Stomach (tissue), 9 donors: ENCODE measurements around the gene DLG2. TPM values are rescaled to one million over a fixed set of nuclear protein-coding genes. Genes with fewer than 3 reads are reported as not detected.

Experiments used
- DNase-seq, 2 donors: peaks; one replicate each; pipeline versions ENCODE4 v3.0.0 to v3.0.0-alpha.2; 2013 to 2019
- H3K27ac ChIP-seq, 5 donors: fragments of 200-600 bp in 4 of 5; sonication (generic) in 4 of 5; one replicate each; pipeline ENCODE4 v1.5.1; 2013 to 2019; ENCODE audit warnings: mild to moderate bottlenecking in 1 of 5, moderate library complexity in 1 of 5
- H3K27me3 ChIP-seq, 3 donors: fragments of 200-600 bp; sonication (generic); one replicate each; pipeline ENCODE4 v1.5.1; 2017 to 2019; ENCODE audit warnings: mixed run types in 1 of 3
- H3K36me3 ChIP-seq, 4 donors: fragments of 200-600 bp; sonication (generic); 1 replicate in 3 of 4; 2 replicates in 1 of 4; pipeline ENCODE4 v1.5.1; 2016 to 2019
- H3K4me1 ChIP-seq, 4 donors: fragments of 200-600 bp; sonication (generic); one replicate each; pipeline ENCODE4 v1.5.1; 2016 to 2019
- H3K4me3 ChIP-seq, 4 donors: fragments of 200-600 bp; sonication (generic) in 3 of 4; one replicate each; pipeline ENCODE4 v1.5.1; 2016 to 2019; ENCODE audit warnings: mild to moderate bottlenecking in 1 of 4
- H3K9me3 ChIP-seq, 4 donors: fragments of 200-600 bp; sonication (generic); one replicate each; pipeline ENCODE4 v1.5.1; 2016 to 2019
- EP300 ChIP-seq: sonication (generic); formaldehyde crosslinking; IDR thresholded peaks from one replicate; pipeline ENCODE4 v1.6.1; 2017; ENCODE audit warnings: antibody characterized with exemption
- POLR2A ChIP-seq, 4 donors: fragments of 450-650 bp; IDR thresholded peaks; one replicate each; pipeline ENCODE4 v1.6.1; 2016; ENCODE audit warnings: antibody characterized with exemption in 4 of 4, control low read depth in 2 of 4, mild to moderate bottlenecking in 1 of 4, moderate library complexity in 1 of 4
- POLR2AphosphoS5 ChIP-seq, 3 donors: sonication (generic); formaldehyde crosslinking; IDR thresholded peaks; one replicate each; pipeline ENCODE4 v1.6.1; 2016; ENCODE audit warnings: antibody characterized with exemption in 3 of 3
- WGBS, 5 donors: extraction: QIAGEN DNeasy Blood & Tissue Kit in 3 of 5; methylation state at CpG; one replicate each; pipeline versions ENCODE4 v1.1.5 to v1.1.7; 2013 to 2018; 5-methylcytosine and 5-hydroxymethylcytosine counted together
- intact Hi-C: fragments of 100-400 bp; cut with DNase I; formaldehyde crosslinking; loops from one replicate; pipeline ENCODE4 v1.15.1; 2023; ENCODE audit warnings: low total_unique reads
- polyA plus RNA-seq, 3 donors: library from polyadenylated mRNA; stranded (reverse); fragments of 200-250 nt; gene quantifications; one replicate each; pipeline ENCODE4 v1.2.3, GENCODE V29; 2013
- total RNA-seq, 5 donors: library from RNA; depleted of rRNA; stranded (reverse); fragments of >200 nt; gene quantifications; one replicate each; pipeline versions ENCODE4 v1.1.0 to v1.2.3, GENCODE V29; 2014 to 2016
- TF ChIP-seq, protein P1 (sequence below), 7 experiments: fragments of 450-650 bp in 4 of 7; fragments of 200-600 bp in 3 of 7; sonication (generic) in 3 of 7; IDR thresholded peaks; one replicate each; pipeline ENCODE4 v1.5.1; 2016 to 2019; ENCODE audit warnings: antibody characterized with exemption in 7 of 7, control low read depth in 2 of 7, mild to moderate bottlenecking in 1 of 7
- donor health status: healthy with polysubstance abuse.
- donor health status: Bipolar disorder and iron deficiency.
- donor health status: healthy.

The DLG2 gene
- total and polyA plus RNA-seq, 8 donors: 1.3 to 19.1 (median 3.5) TPM

DNA sequence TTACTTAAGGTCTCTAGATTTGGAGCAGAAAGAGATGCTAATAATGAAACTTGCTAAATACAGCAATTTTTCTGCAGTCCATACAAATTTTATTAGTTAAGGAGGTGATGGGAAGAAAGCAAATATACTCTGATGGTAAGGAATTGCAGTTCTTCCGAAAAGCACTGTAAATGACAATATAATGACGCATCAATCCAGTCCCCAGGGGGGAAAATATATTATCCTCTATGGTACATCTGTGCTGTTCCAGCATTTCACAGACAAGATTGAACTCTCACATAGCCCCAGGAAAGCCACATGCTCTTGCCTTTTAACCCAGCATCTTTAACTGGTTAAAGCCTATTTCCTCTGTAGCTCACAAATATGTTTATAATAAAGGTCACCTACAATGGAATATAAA lies 1924.3 kb downstream of the DLG2 start:
- H3K27ac ChIP-seq: no peak overlapping the region

DNA sequence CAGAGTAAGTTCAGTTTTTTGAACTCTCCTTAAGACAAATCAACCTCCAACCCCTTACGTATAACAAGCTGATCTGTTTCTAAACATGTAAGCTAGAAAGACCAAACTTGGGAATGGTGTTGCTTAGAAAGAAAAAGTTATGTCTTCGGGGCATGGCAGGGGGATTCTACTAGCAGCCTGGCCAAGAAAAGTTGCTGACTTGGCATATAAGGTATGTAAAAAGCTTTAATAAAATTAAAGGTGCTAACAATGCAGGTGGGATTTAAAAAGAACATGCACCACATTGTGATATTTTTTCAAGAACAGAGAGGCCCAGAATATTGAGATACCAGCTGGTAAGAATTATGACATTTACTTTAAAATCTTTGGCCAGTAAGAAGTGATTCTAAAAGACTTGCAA lies 1929.6 kb downstream of the DLG2 start:
- 80 to 93% (median 85%) methylated on average over 2 of the region's 2 CpGs for WGBS, 5 donors
- H3K9me3 ChIP-seq: no peaks in the 10 kb centered on the region
- no peaks in the 10 kb centered on the region for H3K4me1 ChIP-seq
- no peak for DNase-seq
- intact Hi-C loops: no loop called here
- no peak overlapping the region for H3K27ac ChIP-seq
- TF ChIP-seq POLR2AphosphoS5 (IDR thresholded peaks at IDR 0.05) (no peak), POLR2A (IDR thresholded peaks at IDR 0.05) (no peak), EP300 (no peak)
- TF ChIP-seq, protein P1, sequence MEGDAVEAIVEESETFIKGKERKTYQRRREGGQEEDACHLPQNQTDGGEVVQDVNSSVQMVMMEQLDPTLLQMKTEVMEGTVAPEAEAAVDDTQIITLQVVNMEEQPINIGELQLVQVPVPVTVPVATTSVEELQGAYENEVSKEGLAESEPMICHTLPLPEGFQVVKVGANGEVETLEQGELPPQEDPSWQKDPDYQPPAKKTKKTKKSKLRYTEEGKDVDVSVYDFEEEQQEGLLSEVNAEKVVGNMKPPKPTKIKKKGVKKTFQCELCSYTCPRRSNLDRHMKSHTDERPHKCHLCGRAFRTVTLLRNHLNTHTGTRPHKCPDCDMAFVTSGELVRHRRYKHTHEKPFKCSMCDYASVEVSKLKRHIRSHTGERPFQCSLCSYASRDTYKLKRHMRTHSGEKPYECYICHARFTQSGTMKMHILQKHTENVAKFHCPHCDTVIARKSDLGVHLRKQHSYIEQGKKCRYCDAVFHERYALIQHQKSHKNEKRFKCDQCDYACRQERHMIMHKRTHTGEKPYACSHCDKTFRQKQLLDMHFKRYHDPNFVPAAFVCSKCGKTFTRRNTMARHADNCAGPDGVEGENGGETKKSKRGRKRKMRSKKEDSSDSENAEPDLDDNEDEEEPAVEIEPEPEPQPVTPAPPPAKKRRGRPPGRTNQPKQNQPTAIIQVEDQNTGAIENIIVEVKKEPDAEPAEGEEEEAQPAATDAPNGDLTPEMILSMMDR (IDR thresholded peaks at IDR 0.05): no peak
- H3K36me3 ChIP-seq: no peaks in the 10 kb centered on the region
- H3K4me3 ChIP-seq: no peak overlapping the region
- no peaks in the 10 kb centered on the region for H3K27me3 ChIP-seq

More for the DNA sequence above, 1924.3 kb downstream of the DLG2 start:
- Histone ChIP-seq H3K4me1 (no peaks in the 10 kb centered on the region), H3K27me3 (no peaks in the 10 kb centered on the region), H3K4me3 (no peak overlapping the region), H3K9me3 (no peaks in the 10 kb centered on the region), H3K36me3 (no peaks in the 10 kb centered on the region)
- intact Hi-C loops: no loop called here
- TF ChIP-seq POLR2AphosphoS5 (IDR thresholded peaks at IDR 0.05) (no peak), POLR2A (IDR thresholded peaks at IDR 0.05) (no peak)
- TF ChIP-seq, protein P1 (IDR thresholded peaks at IDR 0.05): no peak
- 87 to 96% (median 91%) methylated on average over 2 of the region's 2 CpGs for WGBS, 5 donors
- DNase-seq: no peak

DNA sequence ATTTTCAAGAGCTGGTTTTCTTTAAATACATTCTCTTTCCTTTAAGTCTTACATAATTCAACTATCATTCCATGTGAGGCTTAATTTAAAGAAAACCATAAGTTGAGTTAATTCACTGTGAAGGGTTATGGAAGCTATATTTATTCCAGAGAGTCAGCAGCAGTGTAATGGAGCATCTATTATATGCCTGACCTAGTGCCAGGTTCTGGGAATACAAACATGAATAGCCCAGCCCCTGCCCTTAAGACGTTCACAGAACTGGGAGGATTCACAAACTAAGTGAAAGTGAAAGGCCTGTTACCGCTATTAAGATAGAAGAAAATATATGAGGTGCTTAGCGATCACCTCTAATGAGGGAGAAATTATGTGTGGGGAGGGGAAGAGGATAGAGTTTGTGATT lies 1932.1 kb downstream of the DLG2 start:
- no peak for DNase-seq
- no peaks in the 10 kb centered on the region for H3K27me3 ChIP-seq
- 74 to 85% (median 77%) methylated on average over 3 of the region's 3 CpGs for WGBS, 5 donors

GRCh38 chr11:83694191-83694910 lies 1932.8 kb downstream of the DLG2 start:
- no peak overlapping the region for H3K4me3 ChIP-seq
- H3K36me3 ChIP-seq: no peaks in the 10 kb centered on the region
- intact Hi-C loops: no loop called here
- H3K27ac ChIP-seq: no peak overlapping the region
- 62 to 82% (median 78%) methylated on average over 9 to 10 of the region's 10 CpGs for WGBS, 5 donors
- TF ChIP-seq EP300 (no peak), POLR2AphosphoS5 (IDR thresholded peaks at IDR 0.05) (no peak), POLR2A (IDR thresholded peaks at IDR 0.05) (no peak)
- no peaks in the 10 kb centered on the region for H3K27me3 ChIP-seq
- no peak for DNase-seq
- peaks cover 0 to 12% (median 4%) of the 10 kb centered on the region in 4 donors for H3K4me1 ChIP-seq
- H3K9me3 ChIP-seq: no peaks in the 10 kb centered on the region

More for the DNA sequence above, 1932.1 kb downstream of the DLG2 start:
- Histone ChIP-seq H3K27ac (no peak overlapping the region), H3K4me1 (peaks cover 0 to 12% (median 4%) of the 10 kb centered on the region in 4 donors), H3K36me3 (no peaks in the 10 kb centered on the region), H3K9me3 (no peaks in the 10 kb centered on the region), H3K4me3 (no peak overlapping the region)
- TF ChIP-seq, protein P1 (IDR thresholded peaks at IDR 0.05): no peak
- TF ChIP-seq POLR2AphosphoS5 (IDR thresholded peaks at IDR 0.05): no peak
- TF ChIP-seq POLR2A (IDR thresholded peaks at IDR 0.05): no peak
- no peak for TF ChIP-seq EP300
- intact Hi-C loops: no loop called here
